ENCODE measurements around the gene SOHLH2. TPM values are rescaled to one million over a fixed set of nuclear protein-coding genes. Genes with fewer than 3 reads are reported as not detected.

SOHLH2 gene
- polyA plus RNA-seq (2012; ENCODE audit: insufficient read depth, insufficient read length, low read depth), result 0.56 TPM

- H3K4me1 ChIP-seq, result no peaks in the 10 kb centered on the region
- DNase-seq, result no peak
- no peaks in the 10 kb centered on the region for H3K27me3 ChIP-seq
- no peak within 1 kb of the TSS for H3K4me3 ChIP-seq (ENCODE audit: low read depth, low read length)
- TF ChIP-seq CTCF (IDR thresholded peaks at IDR 0.05; ENCODE audit: low read depth, low read length), result no peak
- no peaks in the 10 kb centered on the region for H3K36me3 ChIP-seq
- H3K9me3 ChIP-seq, result no peaks in the 10 kb centered on the region
These were observed at the start of gene SOHLH2 for GRCh38 chr13:36214163-36214921. TSS of gene SOHLH2 (minus strand) at chr13:36214556. CDS start at chr13:36214526, 30 bp downstream.

GRCh38 chr13:36261976-36262375, 47.6 kb upstream of the SOHLH2 start:
- no peaks in the 10 kb centered on the region for H3K36me3 ChIP-seq
- no peaks in the 10 kb centered on the region for H3K27me3 ChIP-seq
- TF ChIP-seq CTCF (IDR thresholded peaks at IDR 0.05; ENCODE audit: low read depth, low read length), result no peak
- no peak overlapping the region for H3K4me3 ChIP-seq (ENCODE audit: low read depth, low read length)
- no peaks in the 10 kb centered on the region for H3K9me3 ChIP-seq
- H3K4me1 ChIP-seq, result no peaks in the 10 kb centered on the region
- DNase-seq, result no peak

- H3K4me3 ChIP-seq (ENCODE audit: low read depth, low read length), result no peak overlapping the region
- no peaks in the 10 kb centered on the region for H3K27me3 ChIP-seq
- no peak for TF ChIP-seq CTCF (IDR thresholded peaks at IDR 0.05; ENCODE audit: low read depth, low read length)
- DNase-seq, result no peak
- H3K4me1 ChIP-seq, result no peaks in the 10 kb centered on the region
- no peaks in the 10 kb centered on the region for H3K36me3 ChIP-seq
- H3K9me3 ChIP-seq, result no peaks in the 10 kb centered on the region
These were observed 46.7 kb upstream of the SOHLH2 start for GRCh38 chr13:36261011-36261410.

GRCh38 chr13:36259361-36260137, 45.2 kb upstream of the SOHLH2 start:
- no peak for TF ChIP-seq CTCF (IDR thresholded peaks at IDR 0.05; ENCODE audit: low read depth, low read length)
- peak; percentile 31 for DNase-seq
- no peaks in the 10 kb centered on the region for H3K4me1 ChIP-seq
- no peaks in the 10 kb centered on the region for H3K9me3 ChIP-seq
- no peaks in the 10 kb centered on the region for H3K36me3 ChIP-seq
- H3K27me3 ChIP-seq, result no peaks in the 10 kb centered on the region
- no peak overlapping the region for H3K4me3 ChIP-seq (ENCODE audit: low read depth, low read length)

GRCh38 chr13:36258831-36259230, 44.5 kb upstream of the SOHLH2 start:
- H3K36me3 ChIP-seq, result no peaks in the 10 kb centered on the region
- DNase-seq, result no peak
- H3K4me3 ChIP-seq (ENCODE audit: low read depth, low read length), result no peak overlapping the region
- no peaks in the 10 kb centered on the region for H3K9me3 ChIP-seq
- TF ChIP-seq CTCF (IDR thresholded peaks at IDR 0.05; ENCODE audit: low read depth, low read length), result no peak
- no peaks in the 10 kb centered on the region for H3K27me3 ChIP-seq
- H3K4me1 ChIP-seq, result no peaks in the 10 kb centered on the region

GRCh38 chr13:36251526-36251925, 37.2 kb upstream of the SOHLH2 start:
- Histone ChIP-seq H3K4me1 (no peaks in the 10 kb centered on the region; the same call in 1 of the 2 replicates), H3K4me3 (ENCODE audit: low read depth, low read length) (no peak overlapping the region), H3K36me3 (no peaks in the 10 kb centered on the region), H3K27me3 (no peaks in the 10 kb centered on the region), H3K9me3 (no peaks in the 10 kb centered on the region)
- DNase-seq, result no peak
- no peak for TF ChIP-seq CTCF (IDR thresholded peaks at IDR 0.05; ENCODE audit: low read depth, low read length)

Data from BE2C (cell line).